Measurements from ENCODE around the gene NBEAL1. TPM values are rescaled to one million over a fixed set of nuclear protein-coding genes. Genes with fewer than 3 reads are reported as not detected.
A peak's percentile ranks its signal among the peaks of the same experiment; 100 is the strongest.
"Not testable (repeated sequence)": the region's sequence is repeated elsewhere in the genome, so short reads cannot be mapped to it uniquely, and the experiment has no call there.

The NBEAL1 gene
- total RNA-seq, result 10 to 100 TPM; 25.6 to 67.5 (median 55.0) TPM

DNA sequence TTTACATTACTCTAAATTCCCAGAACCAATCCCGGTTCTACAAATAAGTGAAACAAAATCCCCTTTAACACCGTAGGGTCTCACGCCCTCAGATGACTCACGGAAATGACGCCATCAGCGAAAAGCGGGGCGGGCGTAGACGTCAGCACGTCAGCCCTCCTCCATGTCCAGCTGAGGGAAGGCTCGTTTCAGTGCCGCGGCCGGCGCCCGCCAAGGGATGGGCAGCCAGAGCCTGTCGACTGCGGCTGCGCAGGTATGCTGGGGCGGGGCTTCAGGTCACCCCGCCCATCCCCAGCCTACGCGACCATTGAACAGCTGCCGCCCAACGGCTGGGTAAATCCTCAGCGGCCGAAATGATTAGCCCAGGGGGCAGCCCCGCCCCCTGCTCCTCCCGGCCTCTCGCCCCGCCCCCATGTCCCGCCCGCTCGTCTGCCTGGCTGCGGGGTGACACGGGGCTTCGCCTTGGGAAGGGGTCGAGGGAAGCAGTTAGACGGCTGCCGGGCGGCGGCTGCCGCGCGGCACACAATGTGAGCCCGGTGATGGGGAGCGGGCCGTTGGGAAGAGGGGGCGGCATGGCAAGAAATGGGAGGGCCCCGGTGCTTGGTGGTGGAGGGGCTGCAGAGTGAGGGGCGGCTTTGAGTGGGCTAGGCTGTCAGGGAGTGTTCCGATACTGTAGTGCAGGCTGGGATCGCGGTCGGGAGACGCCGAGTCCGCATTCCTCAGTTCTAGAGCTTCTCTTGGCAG, at the start of gene NBEAL1:
Gene NBEAL1 (plus strand): TSS at position 420 of the 744 bp plus-strand sequence. CDS start 1,510 bp downstream, outside the sequence.
- DNase-seq (ENCODE audit: low spot score) (peak; percentile 94), ATAC-seq (ENCODE audit: low FRiP score) (peak; percentile 100)
- TF ChIP-seq, protein P1, sequence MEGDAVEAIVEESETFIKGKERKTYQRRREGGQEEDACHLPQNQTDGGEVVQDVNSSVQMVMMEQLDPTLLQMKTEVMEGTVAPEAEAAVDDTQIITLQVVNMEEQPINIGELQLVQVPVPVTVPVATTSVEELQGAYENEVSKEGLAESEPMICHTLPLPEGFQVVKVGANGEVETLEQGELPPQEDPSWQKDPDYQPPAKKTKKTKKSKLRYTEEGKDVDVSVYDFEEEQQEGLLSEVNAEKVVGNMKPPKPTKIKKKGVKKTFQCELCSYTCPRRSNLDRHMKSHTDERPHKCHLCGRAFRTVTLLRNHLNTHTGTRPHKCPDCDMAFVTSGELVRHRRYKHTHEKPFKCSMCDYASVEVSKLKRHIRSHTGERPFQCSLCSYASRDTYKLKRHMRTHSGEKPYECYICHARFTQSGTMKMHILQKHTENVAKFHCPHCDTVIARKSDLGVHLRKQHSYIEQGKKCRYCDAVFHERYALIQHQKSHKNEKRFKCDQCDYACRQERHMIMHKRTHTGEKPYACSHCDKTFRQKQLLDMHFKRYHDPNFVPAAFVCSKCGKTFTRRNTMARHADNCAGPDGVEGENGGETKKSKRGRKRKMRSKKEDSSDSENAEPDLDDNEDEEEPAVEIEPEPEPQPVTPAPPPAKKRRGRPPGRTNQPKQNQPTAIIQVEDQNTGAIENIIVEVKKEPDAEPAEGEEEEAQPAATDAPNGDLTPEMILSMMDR (IDR thresholded peaks at IDR 0.05), result no peak

DNA sequence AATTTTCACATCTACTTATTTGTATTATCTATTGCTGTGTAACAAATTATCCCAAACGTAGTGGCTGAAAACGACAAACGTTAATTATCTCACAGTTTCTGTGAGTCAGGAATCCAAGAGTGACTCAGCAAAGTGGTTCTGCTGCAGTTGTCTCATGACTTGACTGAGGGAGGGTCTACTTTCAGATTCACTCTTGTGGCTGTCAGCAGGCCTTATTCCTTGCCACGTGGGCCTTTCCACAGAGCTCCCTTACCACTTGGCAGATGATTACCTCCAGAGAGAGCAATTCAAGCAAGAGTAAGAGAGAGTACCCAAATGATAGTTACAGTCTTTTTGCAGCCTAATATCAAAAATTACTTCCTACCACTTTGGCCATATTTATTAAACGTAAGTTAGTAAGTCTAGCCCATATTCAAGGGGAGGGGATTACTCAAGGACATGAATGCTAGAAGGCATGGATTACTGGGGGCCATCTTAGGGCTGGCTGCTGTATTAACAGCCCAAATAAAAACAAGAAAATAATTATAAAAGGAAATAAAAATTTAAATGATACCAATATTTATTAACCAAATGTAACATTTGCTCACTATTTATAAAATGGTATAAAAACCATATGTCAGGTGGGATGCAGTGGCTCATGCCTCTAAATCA, 48.7 kb upstream of the NBEAL1 start:
- no peak for DNase-seq (ENCODE audit: low spot score)
- ATAC-seq (ENCODE audit: low FRiP score), result no peak
- TF ChIP-seq, protein P1 (IDR thresholded peaks at IDR 0.05), result no peak

DNA sequence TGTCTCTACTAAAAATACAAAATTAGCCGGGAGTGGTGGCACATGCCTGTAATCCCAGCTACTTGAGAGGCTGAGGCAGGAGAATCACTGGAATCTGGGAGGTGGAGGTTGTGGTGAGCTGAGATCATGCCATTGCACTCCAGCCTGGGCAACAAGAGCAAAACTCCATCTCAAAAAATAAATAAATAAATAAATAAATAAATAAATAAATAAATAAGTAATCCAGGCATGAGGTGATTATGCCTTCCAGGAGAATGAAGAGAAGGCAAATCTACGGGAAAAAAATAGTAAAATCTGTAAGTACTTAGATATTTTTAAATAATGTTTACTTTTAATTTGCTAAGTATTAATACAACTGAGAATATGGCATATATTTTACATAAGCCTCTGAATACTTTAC, 45.3 kb upstream of the NBEAL1 start:
- not testable (repeated sequence) for DNase-seq (ENCODE audit: low spot score); ATAC-seq (ENCODE audit: low FRiP score)

DNA sequence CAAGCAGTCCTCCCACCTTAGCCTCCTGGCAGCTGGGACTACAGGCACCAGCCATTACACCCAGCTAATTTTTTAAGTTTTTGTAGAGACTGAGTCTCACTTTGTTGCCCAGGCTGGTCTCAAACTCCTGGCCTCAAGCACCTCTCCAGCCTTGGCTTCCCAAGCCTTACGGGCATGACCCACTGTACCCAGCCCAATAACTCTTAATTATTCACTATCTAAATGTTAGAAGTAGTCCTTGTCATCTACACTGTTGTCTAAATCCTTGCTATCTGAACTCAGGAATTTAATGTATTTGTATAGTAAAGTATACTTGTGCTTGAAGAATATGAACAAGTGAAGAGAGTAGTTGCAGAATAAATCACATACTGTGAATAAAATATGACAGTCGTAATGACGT, 37.9 kb upstream of the NBEAL1 start:
- TF ChIP-seq, protein P1 (IDR thresholded peaks at IDR 0.05), result no peak
- ATAC-seq (ENCODE audit: low FRiP score), result no peak
- DNase-seq (ENCODE audit: low spot score), result no peak

DNA sequence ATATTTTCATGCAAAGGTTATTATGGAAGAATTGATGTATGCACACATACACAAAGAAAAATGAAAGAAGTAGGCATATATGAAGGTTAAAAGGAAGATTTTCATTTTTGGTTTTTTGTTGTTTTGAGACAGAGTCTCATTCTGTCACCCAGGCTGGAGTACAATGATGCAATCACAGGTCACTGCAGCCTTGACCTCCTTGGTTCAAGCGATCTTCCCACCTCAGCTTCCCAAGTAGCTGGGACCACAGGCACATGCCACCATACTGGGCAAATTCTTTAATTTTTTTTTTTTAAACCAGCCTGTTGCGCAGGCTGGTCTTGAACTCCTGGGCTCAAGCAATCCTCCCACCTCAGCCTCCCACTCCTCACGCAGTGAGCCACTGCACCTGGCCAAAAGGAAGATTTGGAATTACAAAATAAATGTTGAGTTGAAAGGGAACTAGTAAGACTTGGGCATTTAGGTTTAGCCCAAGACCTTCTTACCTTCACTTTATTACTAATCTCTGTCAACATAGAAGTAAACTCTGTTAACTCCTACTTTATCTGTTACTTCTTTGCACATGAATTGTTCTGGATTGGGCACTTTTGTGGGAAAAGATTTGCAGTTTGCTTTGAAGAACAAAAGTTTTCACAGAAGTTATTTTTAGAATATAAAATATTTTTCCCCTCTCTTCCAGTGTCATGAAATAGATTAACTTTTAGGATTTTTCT, 31.7 kb upstream of the NBEAL1 start:
- ATAC-seq (ENCODE audit: low FRiP score) (no peak), DNase-seq (ENCODE audit: low spot score) (no peak)
- TF ChIP-seq, protein P1 (IDR thresholded peaks at IDR 0.05), result no peak

DNA sequence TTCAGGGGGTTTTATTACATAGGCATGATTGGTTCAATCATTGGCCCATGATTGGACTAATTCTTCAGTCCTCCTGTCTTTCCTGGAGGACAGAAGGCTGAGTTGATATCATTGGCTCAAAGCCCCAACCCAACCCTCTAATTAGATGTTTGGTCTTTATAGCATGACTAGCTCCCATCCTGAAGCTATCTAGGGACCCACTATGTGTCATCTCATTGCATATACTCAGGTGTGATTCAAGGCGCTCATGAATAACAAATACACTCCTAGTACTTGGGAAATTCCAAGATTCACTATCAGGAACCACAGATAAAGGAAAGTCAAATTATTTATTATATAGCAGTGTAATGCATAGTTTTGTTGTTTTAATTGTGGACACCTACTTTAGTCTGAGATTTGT, 24.9 kb upstream of the NBEAL1 start:
- no peak for ATAC-seq (ENCODE audit: low FRiP score)
- DNase-seq (ENCODE audit: low spot score), result no peak
- TF ChIP-seq, protein P1 (IDR thresholded peaks at IDR 0.05), result no peak

DNA sequence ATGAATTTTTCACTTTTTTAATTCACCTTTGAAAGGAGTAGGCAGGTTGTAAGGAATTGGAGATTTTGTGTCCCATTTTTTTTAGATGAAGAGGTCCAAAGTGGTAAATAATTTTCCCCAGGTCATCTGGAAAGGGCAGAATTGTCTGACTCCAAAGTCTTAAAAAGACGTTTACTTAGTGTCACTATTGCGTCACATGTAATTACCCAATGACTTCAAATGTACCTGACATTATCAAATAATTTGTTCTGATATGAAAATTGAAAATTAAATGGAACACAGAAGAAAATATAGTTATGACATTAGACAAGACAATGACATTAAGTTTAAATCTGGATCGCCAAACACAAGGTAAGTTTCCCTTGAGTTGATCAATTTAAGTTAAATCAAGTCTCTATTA, 24.2 kb upstream of the NBEAL1 start:
- TF ChIP-seq, protein P1 (IDR thresholded peaks at IDR 0.05), result no peak
- ATAC-seq (ENCODE audit: low FRiP score) (no peak), DNase-seq (ENCODE audit: low spot score) (no peak)

DNA sequence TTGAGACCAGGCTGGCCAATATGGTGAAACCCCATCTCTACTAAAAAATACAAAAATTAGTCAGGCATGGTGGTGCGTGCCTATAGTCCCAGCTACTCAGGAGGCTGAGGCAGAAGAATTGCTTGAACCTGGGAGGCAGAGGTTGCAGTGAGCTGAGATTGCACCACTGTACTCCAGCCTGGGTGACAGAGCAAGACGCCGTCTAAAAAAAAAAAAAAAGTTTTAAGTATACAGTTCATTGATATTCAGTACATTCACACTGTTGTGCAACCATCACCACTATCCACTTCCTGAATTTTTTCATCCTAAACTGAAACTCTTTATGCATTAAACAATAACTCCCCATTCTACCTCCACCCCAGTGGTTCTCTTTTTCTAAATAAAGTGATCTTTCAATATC, 17.6 kb upstream of the NBEAL1 start:
- not testable (repeated sequence) for DNase-seq (ENCODE audit: low spot score)

More for the DNA sequence above, 17.6 kb upstream of the NBEAL1 start:
- not testable (repeated sequence) for ATAC-seq (ENCODE audit: low FRiP score)

All from omental fat pad (tissue), 4 donors.